GM12875 (cell line): ENCODE data around the gene SGTA.

Experiments
- H3K4me3 ChIP-seq: one replicate; pipeline ENCODE4 v1.5.1; 2011; ENCODE audit warnings: low read depth, low read length, control low read depth
- CTCF ChIP-seq: IDR thresholded peaks from 2 replicates; pipeline ENCODE4 v1.5.1; 2011; ENCODE audit warnings: low read depth, mild to moderate bottlenecking, control low read depth, inconsistent platforms, low read length, moderate library complexity, borderline replicate concordance; ENCODE audit not compliant: insufficient read depth

Gene SGTA

GRCh38 chr19:2733930-2734588, 49.0 kb downstream of the SGTA start:
- TF ChIP-seq CTCF, result no peak
- H3K4me3 ChIP-seq, result no peak overlapping the region

GRCh38 chr19:2732883-2733282, 50.2 kb downstream of the SGTA start:
- TF ChIP-seq CTCF, result no peak
- H3K4me3 ChIP-seq, result no peak overlapping the region

- no peak overlapping the region for H3K4me3 ChIP-seq
- TF ChIP-seq CTCF, result no peak
These were observed 50.8 kb downstream of the SGTA start for GRCh38 chr19:2732157-2732725.

- TF ChIP-seq CTCF, result no peak
- no peak overlapping the region for H3K4me3 ChIP-seq
These were observed 51.7 kb downstream of the SGTA start for GRCh38 chr19:2731181-2731995.

DNA sequence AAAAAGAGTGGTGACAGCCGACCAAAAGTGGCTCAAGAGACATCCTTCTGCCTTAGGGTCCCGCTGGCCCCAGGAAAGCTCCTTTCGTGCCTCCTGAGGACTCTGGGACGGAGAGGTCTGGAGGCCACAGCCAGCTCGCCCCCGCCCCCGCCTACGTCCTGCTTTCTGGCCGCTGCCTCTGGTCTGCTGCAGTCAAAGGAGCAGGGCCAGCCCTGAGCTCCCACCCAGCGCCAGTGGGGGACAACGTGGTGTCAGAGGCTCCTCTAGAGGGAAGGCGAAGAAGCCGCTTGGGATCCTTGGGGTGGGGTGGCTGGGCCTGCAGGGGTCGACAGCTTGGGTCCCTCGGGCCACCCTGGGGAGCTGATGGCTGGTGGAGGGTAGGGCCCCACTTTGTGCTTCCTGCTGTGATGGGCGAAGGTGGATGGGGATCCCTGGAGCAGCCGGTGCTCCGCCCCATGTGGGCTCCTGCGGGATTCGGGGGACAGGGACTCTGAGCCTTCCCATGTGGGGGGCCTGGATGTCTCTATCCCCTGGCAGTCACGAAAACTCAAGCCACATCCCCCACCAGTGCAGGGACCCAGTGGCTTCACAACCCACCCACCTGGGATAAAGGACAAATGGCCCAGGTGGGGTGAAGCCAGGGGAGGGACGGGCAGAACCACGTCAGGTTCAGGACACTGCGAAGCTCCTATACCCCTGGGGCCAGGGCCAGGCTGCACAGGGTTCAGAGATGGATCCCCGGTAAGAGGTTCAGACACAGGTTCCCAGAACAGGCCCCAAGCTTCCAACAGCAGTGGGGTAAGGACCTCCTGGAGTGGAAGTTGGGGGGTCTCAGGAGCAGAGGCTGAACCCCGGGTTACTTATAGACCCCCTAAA, 52.9 kb downstream of the SGTA start:
- TF ChIP-seq CTCF, result no peak
- no peak overlapping the region for H3K4me3 ChIP-seq

GRCh38 chr19:2728783-2729387, 54.2 kb downstream of the SGTA start:
- no peak for TF ChIP-seq CTCF
- H3K4me3 ChIP-seq, result no peak overlapping the region
